K562 (cell line): ENCODE measurements around the gene GPR176. TPM values are rescaled to one million over a fixed set of nuclear protein-coding genes. Genes with fewer than 3 reads are reported as not detected.

Source experiments
- CHD1 ChIP-seq: fragments of 200-600 bp; sonication (generic); IDR thresholded peaks from one replicate; pipeline ENCODE4 v1.6.1; 2012; ENCODE audit warnings: mild to moderate bottlenecking, moderate library complexity, low read length, inconsistent platforms
- FUS ChIP-seq: fragments of 200-400 bp; formaldehyde crosslinking; optimal IDR thresholded peaks from 2 replicates; pipeline ENCODE3; 2017; ENCODE audit warnings: low read depth, low read length
- NCOA2 ChIP-seq, 2 experiments: fragments of 450-650 bp; IDR thresholded peaks; 2 replicates each; pipeline ENCODE4 v1.6.1; 2018; ENCODE audit warnings: mild to moderate bottlenecking in 2 of 2, moderate library complexity in 1 of 2; ENCODE audit not compliant: partially characterized antibody in 2 of 2
- NFYB ChIP-seq: IDR thresholded peaks from 2 replicates; pipeline ENCODE4 v1.6.1; 2011; ENCODE audit warnings: mild to moderate bottlenecking, moderate library complexity; ENCODE audit not compliant: insufficient read length; ENCODE audit errors: extremely low read depth
- PCBP2 ChIP-seq: fragments of 200-400 bp; formaldehyde crosslinking; IDR thresholded peaks from 2 replicates; pipeline ENCODE4 v1.6.1; 2018; ENCODE audit warnings: low read length, low read depth, mild to moderate bottlenecking, moderate library complexity; ENCODE audit not compliant: poor library complexity, severe bottlenecking
- PURB ChIP-seq: sonication (generic); formaldehyde crosslinking; IDR thresholded peaks from 2 replicates; pipeline ENCODE4 v1.9.0; 2021; ENCODE audit warnings: low read depth, mild to moderate bottlenecking, missing genetic modification reagents
- RAD21 ChIP-seq, 2 experiments: fragments of 250-450 bp in 1 of 2; fragments of 450-650 bp in 1 of 2; sonication (Bioruptor Pico) in 1 of 2; formaldehyde crosslinking in 1 of 2; IDR thresholded peaks in 1 of 2; conservative IDR thresholded peaks in 1 of 2; 2 replicates each; pipeline versions ENCODE4 v1.4.0 to v1.8.0; 2020 to 2022; ENCODE audit warnings: mild to moderate bottlenecking in 2 of 2, moderate library complexity in 1 of 2
- SMC3 ChIP-seq: conservative IDR thresholded peaks from 2 replicates; pipeline ENCODE4 v1.6.1; 2011; ENCODE audit warnings: low read depth, low read length, improper control_type of control experiment; ENCODE audit not compliant: insufficient read depth
- STAT5A ChIP-seq: IDR thresholded peaks from 2 replicates; pipeline ENCODE4 v1.6.1; 2012; ENCODE audit warnings: low read length, inconsistent platforms, borderline replicate concordance
- XRCC3 ChIP-seq: fragments of 450-650 bp; IDR thresholded peaks from 2 replicates; pipeline ENCODE4 v1.6.1; 2017; ENCODE audit warnings: mild to moderate bottlenecking, moderate library complexity
- ZEB2 ChIP-seq: fragments of 450-650 bp; IDR thresholded peaks from 2 replicates; pipeline ENCODE4 v1.6.1; 2016
- ZNF140 ChIP-seq: fragments of 250-450 bp; sonication (Bioruptor Pico); IDR thresholded peaks from 2 replicates; pipeline ENCODE4 v1.8.0; 2021; ENCODE audit warnings: moderate library complexity, mild to moderate bottlenecking, inconsistent platforms
- ZNF282 ChIP-seq: sonication (generic); formaldehyde crosslinking; IDR thresholded peaks from 2 replicates; pipeline ENCODE4 v1.8.1; 2023; ENCODE audit warnings: missing genetic modification reagents
- ZNF584 ChIP-seq: fragments of 200-800 bp; sonication (Bioruptor generic); IDR thresholded peaks from 2 replicates; pipeline ENCODE4 v1.6.1; 2016; ENCODE audit warnings: low read depth, mild to moderate bottlenecking, missing genetic modification characterization, missing compliant biosample characterization
- polyA plus RNA-seq, 8 experiments: library from polyadenylated mRNA; depleted of rRNA in 4 of 8; stranded (reverse) in 5 of 8; unstranded in 3 of 8; fragments of >200 nt; fragmentation: Nextera tagmentation in 2 of 8; fragmentation: Illumina TruSeq in 1 of 8; extraction: Ambion mirVana in 2 of 8; extraction: Trizol in 1 of 8; gene quantifications; 2 replicates each; pipeline versions ENCODE4 v1.2.1 to v1.2.3, GENCODE V29; 2011 to 2014; ENCODE audit warnings: inconsistent platforms in 1 of 8, missing spikeins in 1 of 8
- total RNA-seq, 7 experiments: library from RNA; depleted of rRNA in 6 of 7; stranded (reverse); fragments of >200 nt in 6 of 7; fragmentation: Illumina TruSeq in 2 of 7; extraction: Trizol in 2 of 7; gene quantifications; 2 replicates each; pipeline versions ENCODE4 v1.2.1 to v1.2.3, GENCODE V29; 2011 to 2021; ENCODE audit warnings: low replicate concordance in 1 of 7
- TF ChIP-seq, protein P1 (sequence below): fragments of 250-450 bp; sonication (Bioruptor Pico); IDR thresholded peaks from 2 replicates; pipeline ENCODE4 v1.8.0; 2021; ENCODE audit warnings: borderline replicate concordance, mild to moderate bottlenecking, moderate library complexity; ENCODE audit not compliant: poor library complexity, severe bottlenecking
- TF ChIP-seq, protein P2 (sequence below), 2 experiments: IDR thresholded peaks in 1 of 2; conservative IDR thresholded peaks in 1 of 2; 2 replicates each; pipeline ENCODE4 v1.6.1; 2016; ENCODE audit warnings: low read depth in 2 of 2, mild to moderate bottlenecking in 1 of 2, missing compliant biosample characterization in 1 of 2, missing genetic modification characterization in 1 of 2, moderate library complexity in 1 of 2
- TF ChIP-seq, protein P3 (sequence below): IDR thresholded peaks from 3 replicates; pipeline ENCODE4 v1.6.1; 2011; ENCODE audit warnings: borderline replicate concordance, mild to moderate bottlenecking, moderate library complexity; ENCODE audit not compliant: insufficient read length; ENCODE audit errors: extremely low read depth
- TF ChIP-seq, protein P4 (sequence below): sonication (generic); formaldehyde crosslinking; IDR thresholded peaks from 2 replicates; pipeline ENCODE4 v1.9.0; 2022; ENCODE audit warnings: mild to moderate bottlenecking, missing genetic modification reagents

The GPR176 gene
- total and polyA plus RNA-seq, 9 of the 15 experiments (the other 6 are each of a cell fraction or from before 2014, with no cell fraction given), result 0.03 to 1.2 (median 0.76) TPM

DNA sequence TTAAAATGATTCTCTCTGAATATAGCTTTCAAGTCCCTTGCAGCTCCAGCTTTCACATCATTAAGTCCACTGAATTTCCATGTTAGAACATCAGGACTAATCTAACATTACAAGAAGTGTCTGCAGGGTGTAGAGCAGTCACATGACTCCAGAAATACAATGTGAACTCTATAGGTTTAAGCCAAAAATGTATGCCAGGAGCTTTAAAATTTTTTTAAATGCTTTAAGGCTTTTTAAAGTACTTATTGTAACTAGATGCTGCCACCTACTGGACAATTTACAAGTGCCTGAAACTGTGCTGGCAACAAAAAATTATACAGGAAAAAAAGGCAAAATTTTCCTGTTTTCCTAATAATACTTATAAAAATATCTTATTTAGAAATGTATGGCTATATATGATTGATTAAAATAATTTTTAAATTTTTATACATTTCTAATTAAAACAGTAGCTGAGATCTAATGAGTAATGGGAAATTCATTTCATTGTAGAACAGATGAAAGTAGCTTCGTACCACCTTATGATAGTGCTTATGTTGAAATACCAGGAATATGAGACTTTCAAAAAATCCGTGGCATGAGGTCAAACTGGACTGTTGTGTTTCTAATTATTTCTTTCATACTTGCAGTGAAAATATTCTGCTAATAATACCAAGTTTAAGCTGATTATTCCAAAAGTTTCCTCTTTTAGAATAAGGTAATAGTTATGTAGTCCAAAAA is 163.1 kb downstream of the GPR176 start (continued):
- TF ChIP-seq, protein P1, sequence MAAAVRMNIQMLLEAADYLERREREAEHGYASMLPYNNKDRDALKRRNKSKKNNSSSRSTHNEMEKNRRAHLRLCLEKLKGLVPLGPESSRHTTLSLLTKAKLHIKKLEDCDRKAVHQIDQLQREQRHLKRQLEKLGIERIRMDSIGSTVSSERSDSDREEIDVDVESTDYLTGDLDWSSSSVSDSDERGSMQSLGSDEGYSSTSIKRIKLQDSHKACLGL (CRISPR knock-in tag), result no peak
- TF ChIP-seq ZNF140 (CRISPR knock-in tag), result no peak
- no peak for TF ChIP-seq NFYB
- TF ChIP-seq PCBP2, result no peak
- TF ChIP-seq SMC3, result peak; percentile 69
- TF ChIP-seq STAT5A, result no peak
- no peak for TF ChIP-seq CHD1
- TF ChIP-seq, protein P2, sequence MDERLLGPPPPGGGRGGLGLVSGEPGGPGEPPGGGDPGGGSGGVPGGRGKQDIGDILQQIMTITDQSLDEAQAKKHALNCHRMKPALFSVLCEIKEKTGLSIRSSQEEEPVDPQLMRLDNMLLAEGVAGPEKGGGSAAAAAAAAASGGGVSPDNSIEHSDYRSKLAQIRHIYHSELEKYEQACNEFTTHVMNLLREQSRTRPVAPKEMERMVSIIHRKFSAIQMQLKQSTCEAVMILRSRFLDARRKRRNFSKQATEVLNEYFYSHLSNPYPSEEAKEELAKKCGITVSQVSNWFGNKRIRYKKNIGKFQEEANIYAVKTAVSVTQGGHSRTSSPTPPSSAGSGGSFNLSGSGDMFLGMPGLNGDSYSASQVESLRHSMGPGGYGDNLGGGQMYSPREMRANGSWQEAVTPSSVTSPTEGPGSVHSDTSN (CRISPR knock-in tag; IDR thresholded peaks at IDR 0.05; ENCODE audit: low read depth), result no peak
- TF ChIP-seq, protein P2 (tag; conservative IDR thresholded peaks at IDR 0.05; ENCODE audit: low read depth), result no peak
- no peak for TF ChIP-seq FUS
- TF ChIP-seq ZNF584 (CRISPR knock-in tag), result no peak
- no peak for TF ChIP-seq ZEB2
- TF ChIP-seq, protein P3, sequence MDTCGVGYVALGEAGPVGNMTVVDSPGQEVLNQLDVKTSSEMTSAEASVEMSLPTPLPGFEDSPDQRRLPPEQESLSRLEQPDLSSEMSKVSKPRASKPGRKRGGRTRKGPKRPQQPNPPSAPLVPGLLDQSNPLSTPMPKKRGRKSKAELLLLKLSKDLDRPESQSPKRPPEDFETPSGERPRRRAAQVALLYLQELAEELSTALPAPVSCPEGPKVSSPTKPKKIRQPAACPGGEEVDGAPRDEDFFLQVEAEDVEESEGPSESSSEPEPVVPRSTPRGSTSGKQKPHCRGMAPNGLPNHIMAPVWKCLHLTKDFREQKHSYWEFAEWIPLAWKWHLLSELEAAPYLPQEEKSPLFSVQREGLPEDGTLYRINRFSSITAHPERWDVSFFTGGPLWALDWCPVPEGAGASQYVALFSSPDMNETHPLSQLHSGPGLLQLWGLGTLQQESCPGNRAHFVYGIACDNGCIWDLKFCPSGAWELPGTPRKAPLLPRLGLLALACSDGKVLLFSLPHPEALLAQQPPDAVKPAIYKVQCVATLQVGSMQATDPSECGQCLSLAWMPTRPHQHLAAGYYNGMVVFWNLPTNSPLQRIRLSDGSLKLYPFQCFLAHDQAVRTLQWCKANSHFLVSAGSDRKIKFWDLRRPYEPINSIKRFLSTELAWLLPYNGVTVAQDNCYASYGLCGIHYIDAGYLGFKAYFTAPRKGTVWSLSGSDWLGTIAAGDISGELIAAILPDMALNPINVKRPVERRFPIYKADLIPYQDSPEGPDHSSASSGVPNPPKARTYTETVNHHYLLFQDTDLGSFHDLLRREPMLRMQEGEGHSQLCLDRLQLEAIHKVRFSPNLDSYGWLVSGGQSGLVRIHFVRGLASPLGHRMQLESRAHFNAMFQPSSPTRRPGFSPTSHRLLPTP, result no peak
- peak; percentile 91 to 93 for TF ChIP-seq RAD21 (CRISPR knock-in tag; conservative IDR thresholded peaks at IDR 0.05 in 1 of 2, IDR thresholded peaks at IDR 0.05 in 1 of 2)
- TF ChIP-seq, protein P4, sequence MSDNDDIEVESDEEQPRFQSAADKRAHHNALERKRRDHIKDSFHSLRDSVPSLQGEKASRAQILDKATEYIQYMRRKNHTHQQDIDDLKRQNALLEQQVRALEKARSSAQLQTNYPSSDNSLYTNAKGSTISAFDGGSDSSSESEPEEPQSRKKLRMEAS (CRISPR knock-in tag), result no peak
- TF ChIP-seq NCOA2 (IDR thresholded peaks at IDR 0.05; ENCODE audit: partially characterized antibody in 2 of 2), result no peak
- TF ChIP-seq ZNF282 (CRISPR knock-in tag), result no peak
- no peak for TF ChIP-seq XRCC3
- TF ChIP-seq PURB (CRISPR knock-in tag), result no peak
